HG03442 (cell line): Measurements from ENCODE around the gene DLG2.

Source experiments
- ATAC-seq: cut with Tn5 transposase; IDR thresholded peaks from one replicate; pipeline ENCODE4 v1.9.1; 2021; ENCODE audit warnings: mild to moderate bottlenecking, moderate library complexity; ENCODE audit not compliant: unreplicated experiment

The DLG2 gene

GRCh38 chr11:84194696-84195095, 1432.4 kb downstream of the DLG2 start:
- no peak for ATAC-seq

- ATAC-seq: peak; percentile 46
Measured at GRCh38 chr11:84193706-84194105, 1433.4 kb downstream of the DLG2 start.

- no peak for ATAC-seq
Measured at GRCh38 chr11:84188521-84188920, 1438.6 kb downstream of the DLG2 start.

- no peak for ATAC-seq
Measured at GRCh38 chr11:84173078-84173477, 1454.1 kb downstream of the DLG2 start.

- no peak for ATAC-seq
Measured at GRCh38 chr11:84165139-84165538, 1462.0 kb downstream of the DLG2 start.

GRCh38 chr11:84164728-84165127, 1462.4 kb downstream of the DLG2 start:
- ATAC-seq: no peak

GRCh38 chr11:84163116-84163515, 1464.0 kb downstream of the DLG2 start:
- ATAC-seq: no peak

GRCh38 chr11:84157639-84158038, 1469.5 kb downstream of the DLG2 start:
- ATAC-seq: no peak

- no peak for ATAC-seq
Measured at GRCh38 chr11:84146826-84147225, 1480.3 kb downstream of the DLG2 start.

GRCh38 chr11:84145616-84146185, 1481.4 kb downstream of the DLG2 start:
- ATAC-seq: no peak

- no peak for ATAC-seq
Measured at GRCh38 chr11:84144531-84144930, 1482.6 kb downstream of the DLG2 start.

- ATAC-seq: no peak
Measured at GRCh38 chr11:84142411-84142810, 1484.7 kb downstream of the DLG2 start.

- ATAC-seq: no peak
Measured at GRCh38 chr11:84140386-84141169, 1486.6 kb downstream of the DLG2 start.

- ATAC-seq: no peak
Measured at GRCh38 chr11:84137960-84138359, 1489.2 kb downstream of the DLG2 start.

- ATAC-seq: no peak
Measured at GRCh38 chr11:84137505-84137904, 1489.6 kb downstream of the DLG2 start.

- ATAC-seq: no peak
Measured at GRCh38 chr11:84136926-84137325, 1490.2 kb downstream of the DLG2 start.

GRCh38 chr11:84130646-84131427, 1496.3 kb downstream of the DLG2 start:
- no peak for ATAC-seq

GRCh38 chr11:84129961-84130576, 1497.1 kb downstream of the DLG2 start:
- ATAC-seq: no peak

- no peak for ATAC-seq
Measured at GRCh38 chr11:84128840-84129239, 1498.3 kb downstream of the DLG2 start.

GRCh38 chr11:84117394-84117793, 1509.8 kb downstream of the DLG2 start:
- ATAC-seq: no peak

GRCh38 chr11:84106541-84106940, 1520.6 kb downstream of the DLG2 start:
- no peak for ATAC-seq
